ENCODE results near the gene APC2. TPM values are rescaled to one million over a fixed set of nuclear protein-coding genes. Genes with fewer than 3 reads are reported as not detected.
"Not testable (repeated sequence)": the region's sequence is repeated elsewhere in the genome, so short reads cannot be mapped to it uniquely, and the experiment has no call there.

APC2 gene
- total RNA-seq, 2 experiments from 2014 or later, result 0.02 to 0.10 TPM

GRCh38 chr19:1510807-1511206 is 60.9 kb downstream of the APC2 start:
- DNase-seq, result no peak
- ChIA-PET POLR2A (no interaction called here), CTCF (no interaction called here)

GRCh38 chr19:1511318-1512317 is 61.7 kb downstream of the APC2 start:
- Mint-ChIP-seq H3K9me3 (no peaks in the 10 kb centered on the region), H3K4me1 (peaks cover 16% of the 10 kb centered on the region), H3K27ac (no peak overlapping the region), H3K27me3 (peaks cover 25% of the 10 kb centered on the region), H3K36me3 (ENCODE audit: low read depth) (no peaks in the 10 kb centered on the region), H3K4me3 (peak overlapping the region; percentile 65)
- DNase-seq, result no peak
- POLR2A ChIA-PET, result no interaction called here
- CTCF ChIA-PET, result interaction anchor here (0.6 to 1.0 kb wide), 2 partner anchors 12 to 48 kb away, joined by 3 to 4 read pairs; partner anchors contain the start of gene PLK5

More at GRCh38 chr19:1510807-1511206, 60.9 kb downstream of the APC2 start:
- Mint-ChIP-seq H3K4me3 (no peak overlapping the region), H3K27ac (no peak overlapping the region), H3K9me3 (no peaks in the 10 kb centered on the region), H3K36me3 (ENCODE audit: low read depth) (no peaks in the 10 kb centered on the region), H3K27me3 (peaks cover 23% of the 10 kb centered on the region), H3K4me1 (peaks cover 18% of the 10 kb centered on the region)

- peak within 1 kb of the TSS; percentile 5 for H3K27ac Mint-ChIP-seq
- H3K4me1 Mint-ChIP-seq, result peaks cover 12% of the 10 kb centered on the region
- H3K36me3 Mint-ChIP-seq (ENCODE audit: low read depth), result no peaks in the 10 kb centered on the region
- DNase-seq, result peak; percentile 63
- ChIA-PET POLR2A (no interaction called here), CTCF (interaction anchor here (0.6 kb wide), 1 partner anchor 49 kb away, joined by 3 read pairs; no protein-coding TSS in a partner anchor)
- H3K4me3 Mint-ChIP-seq, result peak within 1 kb of the TSS; percentile 65
- H3K27me3 Mint-ChIP-seq, result peaks cover 23% of the 10 kb centered on the region
- H3K9me3 Mint-ChIP-seq, result no peaks in the 10 kb centered on the region
Observed at GRCh38 chr19:1512671-1513498, 63.0 kb downstream of the APC2 start, which contains the start of gene ADAMTSL5. Gene ADAMTSL5 (minus strand): TSS chr19:1513019. CDS start chr19:1510943, 2,076 bp downstream.

GRCh38 chr19:1513499-1514294 is 63.8 kb downstream of the APC2 start:
- ChIA-PET CTCF (no interaction called here), POLR2A (no interaction called here)
- Mint-ChIP-seq H3K4me3 (no peak overlapping the region), H3K27ac (no peak overlapping the region), H3K4me1 (peaks cover 9% of the 10 kb centered on the region), H3K27me3 (peaks cover 21% of the 10 kb centered on the region), H3K36me3 (ENCODE audit: low read depth) (no peaks in the 10 kb centered on the region), H3K9me3 (no peaks in the 10 kb centered on the region)
- peak; percentile 68 for DNase-seq

- no peak overlapping the region for H3K27ac Mint-ChIP-seq
Observed at GRCh38 chr19:1514295-1514661, 64.4 kb downstream of the APC2 start.

GRCh38 chr19:1514986-1515721 is 65.2 kb downstream of the APC2 start:
- H3K36me3 Mint-ChIP-seq (ENCODE audit: low read depth), result no peaks in the 10 kb centered on the region
- H3K4me3 Mint-ChIP-seq, result no peak overlapping the region
- no peak for DNase-seq
- no peak overlapping the region for H3K27ac Mint-ChIP-seq
- H3K4me1 Mint-ChIP-seq, result peaks cover 9% of the 10 kb centered on the region
- POLR2A ChIA-PET, result no interaction called here
- peaks cover 13% of the 10 kb centered on the region for H3K27me3 Mint-ChIP-seq
- H3K9me3 Mint-ChIP-seq, result no peaks in the 10 kb centered on the region
- CTCF ChIA-PET, result no interaction called here

More at GRCh38 chr19:1514295-1514661, 64.4 kb downstream of the APC2 start:
- Mint-ChIP-seq H3K4me1 (peaks cover 9% of the 10 kb centered on the region), H3K9me3 (no peaks in the 10 kb centered on the region), H3K36me3 (ENCODE audit: low read depth) (no peaks in the 10 kb centered on the region), H3K27me3 (peaks cover 20% of the 10 kb centered on the region), H3K4me3 (no peak overlapping the region)
- no peak for DNase-seq
- ChIA-PET POLR2A (no interaction called here), CTCF (interaction anchor here (0.6 kb wide), 1 partner anchor 49 kb away, joined by 3 read pairs; no protein-coding TSS in a partner anchor)

- DNase-seq, result no peak
- ChIA-PET POLR2A (no interaction called here), CTCF (no interaction called here)
- H3K36me3 Mint-ChIP-seq (ENCODE audit: low read depth), result no peaks in the 10 kb centered on the region
- H3K27me3 Mint-ChIP-seq, result peaks cover 5% of the 10 kb centered on the region
- no peak overlapping the region for H3K27ac Mint-ChIP-seq
- peaks cover 7% of the 10 kb centered on the region for H3K4me1 Mint-ChIP-seq
- no peaks in the 10 kb centered on the region for H3K9me3 Mint-ChIP-seq
- H3K4me3 Mint-ChIP-seq, result no peak overlapping the region
Observed at GRCh38 chr19:1516395-1516753, 66.5 kb downstream of the APC2 start.

- POLR2A ChIA-PET, result no interaction called here
Observed at GRCh38 chr19:1518471-1518870, 68.5 kb downstream of the APC2 start.

GRCh38 chr19:1519802-1520201 is 69.9 kb downstream of the APC2 start:
- H3K27me3 Mint-ChIP-seq, result peaks cover 16% of the 10 kb centered on the region
- H3K4me3 Mint-ChIP-seq; H3K9me3 Mint-ChIP-seq; H3K36me3 Mint-ChIP-seq (ENCODE audit: low read depth); H3K27ac Mint-ChIP-seq; POLR2A ChIA-PET; DNase-seq; H3K4me1 Mint-ChIP-seq: not testable (repeated sequence)
- CTCF ChIA-PET, result interaction anchor here (0.7 to 0.8 kb wide), 2 partner anchors 27 to 756 kb away, joined by 3 read pairs; no protein-coding TSS in a partner anchor

More at GRCh38 chr19:1518471-1518870, 68.5 kb downstream of the APC2 start:
- no peak overlapping the region for H3K27ac Mint-ChIP-seq
- H3K36me3 Mint-ChIP-seq (ENCODE audit: low read depth), result no peaks in the 10 kb centered on the region
- peaks cover 9% of the 10 kb centered on the region for H3K27me3 Mint-ChIP-seq
- H3K4me1 Mint-ChIP-seq, result no peaks in the 10 kb centered on the region
- no peak for DNase-seq
- no peaks in the 10 kb centered on the region for H3K9me3 Mint-ChIP-seq
- CTCF ChIA-PET, result no interaction called here
- no peak overlapping the region for H3K4me3 Mint-ChIP-seq

- peaks cover 19% of the 10 kb centered on the region for H3K27me3 Mint-ChIP-seq
- H3K36me3 Mint-ChIP-seq (ENCODE audit: low read depth), result no peaks in the 10 kb centered on the region
- DNase-seq, result no peak
- no peak overlapping the region for H3K4me3 Mint-ChIP-seq
- peaks cover 4% of the 10 kb centered on the region for H3K4me1 Mint-ChIP-seq
- H3K27ac Mint-ChIP-seq, result no peak overlapping the region
- ChIA-PET POLR2A (no interaction called here), CTCF (interaction anchor here (0.6 to 0.8 kb wide), 2 partner anchors 27 to 164 kb away, joined by 3 to 4 read pairs; no protein-coding TSS in a partner anchor)
- no peaks in the 10 kb centered on the region for H3K9me3 Mint-ChIP-seq
Observed at GRCh38 chr19:1520203-1520780, 70.4 kb downstream of the APC2 start.

GRCh38 chr19:1521636-1522035 is 71.7 kb downstream of the APC2 start:
- Mint-ChIP-seq H3K4me3 (no peak overlapping the region), H3K36me3 (ENCODE audit: low read depth) (no peaks in the 10 kb centered on the region), H3K27ac (no peak overlapping the region), H3K9me3 (no peaks in the 10 kb centered on the region), H3K4me1 (peaks cover 4% of the 10 kb centered on the region), H3K27me3 (peaks cover 26% of the 10 kb centered on the region)
- ChIA-PET CTCF (no interaction called here), POLR2A (no interaction called here)
- no peak for DNase-seq
